Lung (tissue), 12 donors: ENCODE results near the gene CD163. TPM values are rescaled to one million over a fixed set of nuclear protein-coding genes. Genes with fewer than 3 reads are reported as not detected.
A peak's percentile ranks its signal among the peaks of the same experiment; 100 is the strongest.
"Not testable (repeated sequence)": the region's sequence is repeated elsewhere in the genome, so short reads cannot be mapped to it uniquely, and the experiment has no call there.

Experiments used
- ATAC-seq: fragments of 200-7000 bp; cut with Tn5 transposase; one replicate; pipeline ENCODE4 v1.9.1; 2020; ENCODE audit warnings: moderate number of reproducible peaks; ENCODE audit not compliant: insufficient read depth, low FRiP score
- DNase-seq, 3 donors: peaks; one replicate each; pipeline ENCODE4 v3.0.0-alpha.2; 2013 to 2017
- H3K27ac ChIP-seq, 2 donors: one replicate each; pipeline ENCODE4 v1.5.1; 2013; ENCODE audit warnings: mild to moderate bottlenecking in 2 of 2, moderate library complexity in 2 of 2, control low read depth in 1 of 2, inconsistent platforms in 1 of 2, low read depth in 1 of 2, low read length in 1 of 2
- H3K27me3 ChIP-seq, 3 donors: one replicate each; pipeline ENCODE4 v1.5.1; 2013; ENCODE audit warnings: low read length in 2 of 3; ENCODE audit not compliant: control insufficient read depth in 3 of 3, insufficient read depth in 3 of 3
- H3K36me3 ChIP-seq, 4 donors: one replicate each; pipeline ENCODE4 v1.5.1; 2013; ENCODE audit warnings: low read length in 4 of 4, mild to moderate bottlenecking in 1 of 4, moderate library complexity in 1 of 4; ENCODE audit not compliant: control insufficient read depth in 4 of 4, insufficient read depth in 4 of 4
- H3K4me1 ChIP-seq, 5 donors: one replicate each; pipeline ENCODE4 v1.5.1; 2013; ENCODE audit warnings: low read length in 5 of 5, mild to moderate bottlenecking in 2 of 5, moderate library complexity in 1 of 5; ENCODE audit not compliant: control insufficient read depth in 5 of 5, insufficient read depth in 5 of 5
- H3K4me3 ChIP-seq: one replicate; pipeline ENCODE4 v1.5.1; 2013; ENCODE audit warnings: mild to moderate bottlenecking, control low read depth, moderate library complexity
- H3K9ac ChIP-seq, 2 donors: one replicate each; pipeline ENCODE4 v1.5.1; 2013; ENCODE audit warnings: low read length in 2 of 2, control low read depth in 1 of 2; ENCODE audit not compliant: insufficient read depth in 1 of 2
- H3K9me3 ChIP-seq, 4 donors: one replicate each; pipeline ENCODE4 v1.5.1; 2013; ENCODE audit warnings: low read length in 3 of 4, mild to moderate bottlenecking in 1 of 4, moderate library complexity in 1 of 4; ENCODE audit not compliant: control insufficient read depth in 4 of 4, insufficient read depth in 3 of 4
- WGBS, 2 donors: extraction: QIAGEN DNeasy Blood & Tissue Kit; methylation state at CpG; one replicate each; pipeline ENCODE4 v1.1.7; 2013; 5-methylcytosine and 5-hydroxymethylcytosine counted together
- polyA plus RNA-seq, 2 donors: library from polyadenylated mRNA; stranded (reverse); fragments of 200-250 nt; gene quantifications; one replicate each; pipeline ENCODE4 v1.2.1, GENCODE V29; 2013
- total RNA-seq, 2 donors: library from RNA; depleted of rRNA in 1 of 2; stranded (reverse); fragments of >200 nt in 1 of 2; gene quantifications; one replicate each; pipeline ENCODE4 v1.2.1, GENCODE V29; 2014 to 2021
- TF ChIP-seq, protein P1 (sequence below): IDR thresholded peaks from 2 replicates; pipeline ENCODE4 v1.5.1; 2012; ENCODE audit warnings: mild to moderate bottlenecking; ENCODE audit errors: control extremely low read depth, extremely low read depth
- donor health status: control.
- donor health status: control.
- donor health status: Bipolar disorder and iron deficiency.
- donor health status: healthy.
- donor health status: DM: yes; HTN: yes; CAD: no.

CD163 gene
- total and polyA plus RNA-seq, 4 donors = 41.5 to 1,601 (median 348) TPM

DNA sequence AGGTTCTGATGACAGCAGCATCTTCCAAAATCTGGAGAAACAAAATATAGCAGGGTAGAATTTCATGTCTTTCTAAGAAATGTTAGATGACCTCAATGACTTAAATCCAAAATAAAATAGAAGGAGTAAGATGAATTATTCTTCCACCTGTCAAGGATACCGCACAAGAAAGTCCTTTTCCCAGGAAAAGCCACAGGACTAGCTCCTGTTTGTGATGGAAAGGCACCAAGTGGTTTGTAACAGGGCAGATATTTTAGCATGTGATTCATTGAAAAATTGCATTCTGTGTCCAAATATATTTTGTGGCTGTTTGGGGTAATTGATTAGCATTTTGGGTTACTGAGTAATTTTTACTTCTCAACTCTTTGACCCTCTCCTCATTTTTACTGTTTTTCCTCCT lies 62.4 kb downstream of the CD163 start:
- no peak overlapping the region for H3K27ac ChIP-seq
- WGBS, 2 donors = 97% methylated on average over 1 of the region's 1 CpG
- no peak for DNase-seq
- ATAC-seq = no peak
- peaks cover 0 to 5% (median 0%) of the 10 kb centered on the region in 5 donors for H3K4me1 ChIP-seq
- no peak overlapping the region for H3K9ac ChIP-seq
- H3K36me3 ChIP-seq = no peaks in the 10 kb centered on the region
- H3K4me3 ChIP-seq = no peak overlapping the region
- no peaks in the 10 kb centered on the region for H3K27me3 ChIP-seq
- peaks cover 0 to 7% (median 0%) of the 10 kb centered on the region in 4 donors for H3K9me3 ChIP-seq
- TF ChIP-seq, protein P1, sequence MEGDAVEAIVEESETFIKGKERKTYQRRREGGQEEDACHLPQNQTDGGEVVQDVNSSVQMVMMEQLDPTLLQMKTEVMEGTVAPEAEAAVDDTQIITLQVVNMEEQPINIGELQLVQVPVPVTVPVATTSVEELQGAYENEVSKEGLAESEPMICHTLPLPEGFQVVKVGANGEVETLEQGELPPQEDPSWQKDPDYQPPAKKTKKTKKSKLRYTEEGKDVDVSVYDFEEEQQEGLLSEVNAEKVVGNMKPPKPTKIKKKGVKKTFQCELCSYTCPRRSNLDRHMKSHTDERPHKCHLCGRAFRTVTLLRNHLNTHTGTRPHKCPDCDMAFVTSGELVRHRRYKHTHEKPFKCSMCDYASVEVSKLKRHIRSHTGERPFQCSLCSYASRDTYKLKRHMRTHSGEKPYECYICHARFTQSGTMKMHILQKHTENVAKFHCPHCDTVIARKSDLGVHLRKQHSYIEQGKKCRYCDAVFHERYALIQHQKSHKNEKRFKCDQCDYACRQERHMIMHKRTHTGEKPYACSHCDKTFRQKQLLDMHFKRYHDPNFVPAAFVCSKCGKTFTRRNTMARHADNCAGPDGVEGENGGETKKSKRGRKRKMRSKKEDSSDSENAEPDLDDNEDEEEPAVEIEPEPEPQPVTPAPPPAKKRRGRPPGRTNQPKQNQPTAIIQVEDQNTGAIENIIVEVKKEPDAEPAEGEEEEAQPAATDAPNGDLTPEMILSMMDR = no peak

GRCh38 chr12:7439579-7440505 lies 63.7 kb downstream of the CD163 start:
- peaks cover 0 to 7% (median 0%) of the 10 kb centered on the region in 4 donors for H3K9me3 ChIP-seq
- H3K27ac ChIP-seq = no peak overlapping the region
- TF ChIP-seq, protein P1 = no peak
- 14 to 19% methylated on average over 79 to 84 of the region's 84 CpGs for WGBS, 2 donors
- no peak overlapping the region for H3K9ac ChIP-seq
- ATAC-seq (peak; percentile 86), DNase-seq (peak; percentile 37 to 76 (median 54))
- H3K4me1 ChIP-seq = peaks cover 0 to 5% (median 0%) of the 10 kb centered on the region in 5 donors
- H3K36me3 ChIP-seq = no peaks in the 10 kb centered on the region
- H3K4me3 ChIP-seq = peak overlapping the region; percentile 35
- H3K27me3 ChIP-seq = peaks cover 0 to under 1% (median 0%) of the 10 kb centered on the region in 3 donors

- not testable (repeated sequence) for H3K4me1 ChIP-seq, ATAC-seq, H3K27me3 ChIP-seq, H3K27ac ChIP-seq, H3K9me3 ChIP-seq, H3K9ac ChIP-seq, H3K36me3 ChIP-seq, H3K4me3 ChIP-seq, DNase-seq
- WGBS, 2 donors = 79 to 83% methylated on average over 8 of the region's 8 CpGs
These were observed 65.1 kb downstream of the CD163 start for GRCh38 chr12:7438291-7438995.

DNA sequence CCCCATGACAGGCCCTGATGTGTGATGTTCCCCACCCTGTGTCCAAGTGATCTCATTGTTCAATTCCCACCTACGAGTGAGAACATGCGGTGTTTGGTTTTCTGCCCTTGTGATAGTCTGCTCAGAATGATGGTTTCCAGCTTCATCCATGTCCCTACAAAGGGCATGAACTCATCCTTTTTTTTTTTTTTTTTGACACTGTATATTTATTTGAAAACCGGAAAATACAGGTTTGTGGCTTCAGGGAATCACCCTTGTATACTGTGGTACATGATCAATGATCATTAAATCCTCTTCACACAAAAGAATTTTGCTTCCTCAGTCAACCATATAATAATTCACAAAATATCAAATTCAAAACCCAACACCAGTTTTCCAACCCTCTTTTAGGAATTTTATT lies 66.1 kb downstream of the CD163 start:
- DNase-seq, H3K27me3 ChIP-seq, H3K9me3 ChIP-seq, H3K36me3 ChIP-seq, H3K9ac ChIP-seq, ATAC-seq, H3K27ac ChIP-seq, H3K4me1 ChIP-seq, H3K4me3 ChIP-seq: not testable (repeated sequence)
- WGBS, 2 donors = 91 to 93% methylated on average over 3 of the region's 3 CpGs
